GM12892 (cell line): ENCODE results near the gene RPL35.

Experiments used
- DNase-seq: peaks from one replicate; pipeline ENCODE4 v3.0.0; 2011; ENCODE audit not compliant: insufficient read length
- FAIRE-seq: peaks from 2 replicates; lab custom pipeline; 2011; peaks lifted over from hg19 to GRCh38; lab: Jason Lieb, UNC
- POLR2A ChIP-seq: IDR thresholded peaks from 2 replicates; pipeline ENCODE4 v1.6.1; 2011; ENCODE audit warnings: low read depth, low read length, control low read depth
- POLR2AphosphoS5 ChIP-seq: IDR thresholded peaks from 2 replicates; pipeline ENCODE4 v1.6.1; 2011; ENCODE audit warnings: low read depth, low read length, control low read depth
- TAF1 ChIP-seq: IDR thresholded peaks from 2 replicates; pipeline ENCODE4 v1.6.1; 2011; ENCODE audit warnings: low read depth, mild to moderate bottlenecking, control low read depth, low read length, borderline replicate concordance

RPL35 gene

DNA sequence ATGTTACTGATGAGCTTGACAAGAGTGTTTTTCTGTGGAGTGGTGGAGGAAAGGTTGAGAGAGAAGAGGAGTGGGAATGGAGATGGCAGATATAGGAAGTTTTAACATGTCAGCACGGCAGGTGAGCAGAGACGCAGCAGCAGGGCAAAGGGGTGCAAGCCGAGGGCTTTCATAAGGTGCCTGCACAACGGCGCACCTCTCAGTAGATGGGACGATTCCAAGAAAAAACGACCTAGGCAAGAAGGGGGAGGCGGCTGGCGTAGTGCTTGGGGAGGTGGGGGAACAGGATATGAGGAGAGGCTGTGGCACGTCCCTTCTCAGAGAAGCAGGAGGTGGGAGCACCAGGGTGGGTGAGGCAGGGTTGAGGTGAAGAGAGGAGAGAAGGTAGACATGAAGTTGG is 24.7 kb upstream of the RPL35 start:
- FAIRE-seq (no peak), DNase-seq (no peak)
- TF ChIP-seq POLR2AphosphoS5 (no peak), TAF1 (no peak), POLR2A (no peak)

DNA sequence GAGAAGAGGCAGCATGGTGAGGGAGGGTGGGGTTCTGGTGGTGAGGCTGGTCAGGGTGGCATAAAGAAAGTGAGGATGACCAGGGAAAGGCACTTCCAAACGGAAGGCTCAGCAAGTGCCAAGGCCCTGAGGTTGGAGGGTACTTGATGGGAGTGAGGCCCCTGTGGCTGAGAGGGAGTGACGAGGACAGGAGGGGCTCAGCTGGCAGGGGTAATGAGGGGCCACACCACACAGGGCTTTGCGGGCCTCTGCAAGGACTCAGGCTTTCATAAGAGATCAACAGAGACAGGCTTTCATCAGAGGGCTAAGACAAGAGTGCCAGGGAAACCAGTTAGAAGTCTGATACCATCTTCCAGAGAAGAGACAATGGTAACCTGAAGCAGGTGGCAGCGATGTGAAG is 23.8 kb upstream of the RPL35 start:
- no peak for DNase-seq
- FAIRE-seq, result no peak
- TF ChIP-seq POLR2A (no peak), TAF1 (no peak), POLR2AphosphoS5 (no peak)

DNA sequence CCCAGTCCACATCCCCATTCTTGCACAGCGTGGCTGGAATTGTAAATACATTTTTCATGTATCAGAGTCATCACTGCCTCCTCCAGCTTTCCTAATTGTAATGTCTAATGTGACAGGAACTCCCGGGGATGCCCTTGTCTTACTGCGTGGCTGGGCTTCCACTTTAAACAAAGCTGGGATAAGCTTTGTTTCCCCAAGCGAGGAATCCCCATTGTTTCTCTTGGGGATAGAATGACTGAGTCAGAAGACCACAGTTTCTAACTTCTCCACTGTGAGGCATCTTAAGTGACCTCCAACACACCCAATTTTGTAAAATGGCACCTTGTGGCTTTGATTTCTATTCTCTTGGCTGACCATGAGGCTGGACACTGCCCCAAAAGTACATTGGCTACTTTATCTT is 22.6 kb upstream of the RPL35 start:
- FAIRE-seq, result no peak
- no peak for TF ChIP-seq POLR2A
- TF ChIP-seq POLR2AphosphoS5, result no peak
- no peak for TF ChIP-seq TAF1
- no peak for DNase-seq

DNA sequence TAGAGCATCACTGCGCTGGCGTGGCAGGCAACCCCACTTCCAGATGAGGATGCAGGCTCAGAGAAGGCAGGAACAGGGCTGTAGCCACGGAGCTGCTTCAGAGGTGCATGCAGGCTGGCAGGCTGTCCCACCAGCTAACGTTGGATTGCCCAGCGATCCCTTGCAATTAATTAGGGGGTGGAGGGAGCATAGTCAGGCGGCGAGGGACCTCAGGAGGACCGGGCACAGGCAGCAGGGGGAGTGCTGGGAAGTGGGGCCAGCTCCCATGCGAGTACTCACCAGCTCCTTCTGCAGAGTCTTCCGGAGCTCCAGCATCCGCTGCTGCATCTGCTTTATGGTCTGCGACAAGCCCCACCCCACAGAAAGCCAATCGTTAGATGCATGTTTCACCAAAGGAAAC is 20.5 kb upstream of the RPL35 start:
- no peak for FAIRE-seq
- no peak for DNase-seq
- no peak for TF ChIP-seq POLR2AphosphoS5
- TF ChIP-seq POLR2A, result no peak
- TF ChIP-seq TAF1, result no peak

DNA sequence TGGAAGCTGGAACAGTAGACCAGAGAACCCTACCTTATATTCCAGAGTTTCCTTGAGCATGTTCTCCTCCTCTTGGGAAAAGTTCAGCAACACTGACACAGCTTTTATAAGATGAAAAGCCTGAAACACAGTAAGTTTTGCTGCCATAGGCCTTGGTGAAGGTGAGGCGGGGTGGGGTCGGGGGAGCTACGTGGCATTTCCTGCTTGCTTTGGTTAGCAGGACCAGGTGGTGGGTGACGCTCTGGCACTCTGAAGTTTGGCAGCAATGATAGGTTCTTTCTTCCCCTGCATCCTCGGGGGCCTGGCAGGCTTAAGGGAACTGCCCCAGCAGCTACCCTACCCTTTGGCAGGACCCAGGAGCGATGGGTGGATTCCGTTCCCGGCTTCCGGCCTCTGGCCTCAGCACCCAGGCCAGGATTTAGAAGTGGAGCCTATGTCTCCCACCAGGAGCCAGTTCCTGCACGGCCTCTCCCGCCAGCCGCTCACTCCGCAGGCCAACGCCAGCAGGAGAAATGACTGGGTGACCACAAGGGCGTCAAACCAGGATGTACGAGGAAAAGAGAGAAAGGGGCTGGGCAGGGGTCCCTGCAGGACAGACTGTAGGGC is 19.5 kb upstream of the RPL35 start:
- DNase-seq (no peak), FAIRE-seq (no peak)
- no peak for TF ChIP-seq POLR2AphosphoS5
- no peak for TF ChIP-seq TAF1
- no peak for TF ChIP-seq POLR2A

DNA sequence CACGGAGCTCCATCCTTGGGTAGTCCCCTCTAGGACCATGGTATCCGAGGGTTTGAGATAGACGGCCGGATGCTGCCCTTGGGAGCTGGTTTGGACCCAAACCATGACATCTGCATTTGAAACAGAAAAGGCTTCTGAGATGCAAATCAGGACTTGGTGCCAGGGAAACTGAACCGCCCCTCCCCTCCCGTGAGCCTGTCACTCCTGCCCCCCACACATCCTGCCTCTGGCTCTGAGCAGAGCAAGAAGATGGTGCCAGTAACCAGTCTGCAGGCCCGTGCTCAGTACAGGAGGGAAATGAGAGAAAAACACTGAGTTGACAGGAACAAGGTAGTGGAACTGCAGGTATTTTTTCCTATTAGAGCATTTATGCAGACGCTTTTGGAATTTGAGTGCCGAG is 18.7 kb upstream of the RPL35 start:
- TF ChIP-seq TAF1 (no peak), POLR2AphosphoS5 (no peak), POLR2A (no peak)
- FAIRE-seq (peak; percentile 62), DNase-seq (no peak)

DNA sequence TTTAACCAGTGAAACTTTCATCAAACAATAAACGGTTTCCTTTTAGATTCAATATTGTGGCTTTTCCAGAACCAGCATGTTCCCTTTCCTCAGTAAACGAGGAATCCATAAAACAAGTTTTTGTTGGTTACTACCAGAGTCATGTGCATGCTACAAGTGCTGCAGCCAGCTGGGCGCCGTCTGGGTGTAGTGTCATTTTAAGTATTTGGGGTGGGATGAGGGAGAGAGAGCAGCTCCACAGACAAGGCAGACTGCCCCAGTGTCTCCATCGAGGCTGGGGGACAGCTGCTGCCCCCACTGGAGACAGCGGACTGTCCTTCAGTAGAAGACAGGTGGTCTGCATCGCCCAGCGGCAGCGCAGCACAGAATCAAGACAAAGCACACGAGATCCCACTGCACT is 17.5 kb upstream of the RPL35 start:
- no peak for TF ChIP-seq TAF1
- TF ChIP-seq POLR2A, result no peak
- TF ChIP-seq POLR2AphosphoS5, result no peak
- no peak for DNase-seq
- FAIRE-seq, result no peak

DNA sequence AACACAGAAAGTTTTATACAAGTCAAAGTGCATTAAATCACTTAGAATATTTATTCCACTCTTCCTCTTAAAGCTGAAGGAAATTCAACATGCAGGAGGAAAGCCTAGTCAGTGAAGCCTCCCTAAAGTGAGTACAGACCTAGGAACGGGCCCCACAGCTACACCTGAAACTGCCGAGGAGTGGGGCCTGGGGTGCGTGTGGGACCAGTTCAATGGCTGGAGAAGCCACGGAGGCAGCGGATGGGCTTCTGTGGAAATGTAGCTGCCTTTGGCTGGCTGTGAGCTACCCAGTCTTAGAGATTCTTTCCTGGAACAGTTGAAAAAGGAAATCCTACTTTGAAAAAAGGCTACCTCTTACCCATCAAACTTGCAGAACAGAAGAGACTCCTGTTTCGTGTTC is 16.8 kb upstream of the RPL35 start:
- FAIRE-seq, result no peak
- no peak for DNase-seq
- TF ChIP-seq TAF1, result no peak
- TF ChIP-seq POLR2AphosphoS5, result no peak; the same call in 1 of the 2 replicates
- no peak; the same call in 1 of the 2 replicates for TF ChIP-seq POLR2A

DNA sequence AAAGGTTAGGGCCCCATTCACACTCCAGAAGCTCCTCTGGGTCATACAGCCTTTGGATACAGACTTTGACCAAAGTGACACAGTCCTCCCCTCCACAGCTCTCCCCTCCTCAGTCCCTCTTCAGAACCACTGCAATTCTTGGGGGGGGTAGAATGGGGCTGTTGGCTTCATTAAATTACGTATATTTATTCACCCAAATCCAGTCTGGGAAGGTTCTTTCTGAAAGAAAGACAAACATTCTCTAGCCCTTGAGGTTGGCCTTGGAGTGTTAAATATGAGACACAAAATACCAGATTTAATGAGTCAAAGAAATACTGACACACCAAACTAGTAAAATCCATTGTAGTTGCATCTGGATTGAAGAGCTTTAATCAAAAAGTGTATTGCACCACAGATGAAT is 16.3 kb upstream of the RPL35 start:
- no peak for DNase-seq
- TF ChIP-seq TAF1, result no peak
- peak; percentile 15; the same call in 1 of the 2 replicates for TF ChIP-seq POLR2A
- peak; percentile 23 for TF ChIP-seq POLR2AphosphoS5
- no peak for FAIRE-seq

DNA sequence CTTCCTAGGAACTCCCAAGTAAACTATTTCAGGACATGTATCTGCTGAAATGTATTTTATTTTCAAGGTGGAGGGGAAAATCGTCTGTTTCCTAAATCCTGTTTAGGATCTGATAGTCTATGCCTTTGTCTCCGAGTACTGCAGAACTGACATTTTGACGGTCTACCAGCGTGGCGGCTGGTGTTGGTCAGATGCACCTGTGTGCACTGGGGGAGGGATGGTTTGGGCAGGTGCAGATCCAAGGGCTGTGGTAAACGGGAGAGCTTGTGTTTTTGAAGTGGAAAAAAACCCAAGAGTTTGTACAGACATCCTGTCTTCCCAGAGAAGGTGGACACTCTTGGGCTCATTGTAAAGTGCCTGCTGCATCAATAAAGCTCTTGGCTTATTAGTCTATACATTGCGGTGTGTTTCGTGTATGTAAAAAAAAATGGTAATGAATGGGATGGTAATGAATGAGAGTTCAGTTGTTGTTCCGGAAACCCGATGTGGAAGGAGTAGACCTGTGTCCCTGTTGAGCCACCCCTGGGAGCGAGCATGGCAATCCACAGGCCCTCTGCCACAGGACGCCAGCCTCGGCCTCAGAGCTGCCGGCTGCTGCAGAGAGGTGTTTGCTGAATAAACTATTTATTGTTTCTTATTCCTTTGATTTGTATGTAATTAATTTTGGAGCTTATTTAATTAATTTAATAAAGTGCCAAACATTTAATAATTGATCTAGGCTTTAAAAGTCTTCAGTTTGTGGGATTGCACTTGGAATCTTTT is 15.4 kb upstream of the RPL35 start:
- DNase-seq (no peak), FAIRE-seq (no peak)
- TF ChIP-seq POLR2A (no peak), POLR2AphosphoS5 (no peak), TAF1 (no peak)

DNA sequence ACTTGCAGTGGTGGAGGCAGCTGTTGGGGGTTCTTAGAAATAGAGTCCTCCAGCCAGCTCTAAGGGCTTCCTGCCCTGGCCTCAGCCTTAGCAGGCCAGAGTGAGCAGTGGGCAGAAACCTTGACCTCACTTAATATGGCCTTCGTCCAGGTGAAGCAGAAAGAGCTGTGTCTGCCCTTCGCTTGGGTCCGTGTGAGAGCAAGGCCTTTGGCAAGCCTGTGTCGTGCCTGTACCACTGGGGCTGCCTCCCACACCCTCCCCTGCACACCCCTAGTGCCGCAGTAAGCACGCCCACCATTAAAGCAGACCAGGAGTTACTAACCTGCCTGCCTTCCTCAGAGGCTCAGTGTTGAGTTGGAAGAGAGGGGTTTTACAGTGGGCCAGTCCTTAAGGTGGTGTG is 13.7 kb upstream of the RPL35 start:
- TF ChIP-seq POLR2A (no peak; the same call in 1 of the 2 replicates), POLR2AphosphoS5 (no peak), TAF1 (no peak)
- FAIRE-seq (no peak), DNase-seq (no peak)

DNA sequence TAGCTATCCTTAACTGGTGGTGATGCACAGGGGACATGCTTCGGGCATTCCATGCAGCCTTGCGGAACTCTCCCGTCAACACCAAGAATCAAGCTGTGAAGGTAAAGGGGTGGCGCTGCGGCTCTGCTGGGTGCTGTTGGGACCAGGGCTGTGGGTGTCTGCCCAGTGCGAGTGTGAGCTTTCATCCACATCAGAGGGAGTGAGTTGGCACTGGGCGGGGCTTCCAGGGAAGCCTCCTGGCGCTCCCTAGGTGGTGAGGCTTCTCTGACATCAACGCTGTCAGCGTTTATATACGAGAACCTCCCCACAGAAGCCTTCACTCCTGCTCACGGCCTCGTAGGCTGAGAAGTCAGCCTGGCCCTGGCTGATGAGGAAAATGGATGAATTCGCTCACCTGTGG is 11.9 kb upstream of the RPL35 start:
- TF ChIP-seq POLR2A (no peak), POLR2AphosphoS5 (no peak; the same call in 1 of the 2 replicates), TAF1 (no peak)
- no peak for DNase-seq
- FAIRE-seq, result no peak

DNA sequence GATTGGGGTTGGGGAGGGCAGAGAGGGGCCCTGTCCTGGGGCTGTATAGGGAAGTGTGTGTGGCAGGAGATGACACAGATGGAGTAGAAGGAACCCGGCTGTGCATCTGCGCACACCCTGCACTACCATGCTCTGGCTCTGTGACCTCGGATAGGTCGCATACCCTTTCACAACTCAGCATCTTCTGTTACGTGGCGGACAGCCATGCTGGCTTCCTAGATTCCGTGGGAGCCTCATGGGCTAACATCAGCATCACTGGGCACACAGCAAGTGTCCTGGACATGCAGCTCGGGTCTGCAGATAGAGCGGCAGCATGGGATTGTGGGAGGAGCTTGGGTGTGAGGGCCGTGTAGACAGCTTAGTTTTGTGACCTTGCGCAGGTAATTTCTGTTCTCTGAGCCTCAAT is 9.4 kb upstream of the RPL35 start:
- no peak for FAIRE-seq

More for the DNA sequence above, 9.4 kb upstream of the RPL35 start:
- no peak for DNase-seq
- TF ChIP-seq TAF1 (no peak), POLR2A (peak; percentile 44; the same call in 1 of the 2 replicates), POLR2AphosphoS5 (peak; percentile 75; the same call in 1 of the 2 replicates)
